HUDEP-2 (cell line): ENCODE data around the gene ZNF827.
"Not testable (repeated sequence)": the region's sequence is repeated elsewhere in the genome, so short reads cannot be mapped to it uniquely, and the experiment has no call there.

ENCODE experiments used
- DNase-seq, 76 experiments: peaks; one replicate each; lab custom pipeline; 2025; ENCODE audit not compliant: unreplicated experiment in 76 of 76; lab: John Stamatoyannopoulos, UW

The ZNF827 gene

DNA sequence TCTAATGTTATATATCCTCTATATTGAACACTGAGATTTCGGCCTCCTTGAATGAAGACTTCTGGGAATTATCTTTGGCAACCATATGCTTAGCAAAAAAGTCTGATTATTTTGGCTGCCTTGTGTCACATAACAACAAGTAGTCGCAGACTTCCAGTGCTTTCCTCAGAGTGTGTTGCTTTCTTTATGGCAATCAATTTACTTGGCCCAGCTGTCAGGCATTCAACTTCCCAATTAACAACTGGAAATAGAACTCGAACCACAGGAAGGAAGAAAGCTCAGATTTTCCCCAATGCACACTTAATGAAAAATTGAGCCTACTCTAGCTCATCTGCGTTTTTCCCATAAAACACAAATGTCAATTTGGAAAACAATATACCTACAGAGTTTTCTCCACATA, 71.6 kb downstream of the ZNF827 start:
- DNase-seq, result no peak

- no peak for DNase-seq
These were observed 73.2 kb downstream of the ZNF827 start for GRCh38 chr4:145865274-145865941.

DNA sequence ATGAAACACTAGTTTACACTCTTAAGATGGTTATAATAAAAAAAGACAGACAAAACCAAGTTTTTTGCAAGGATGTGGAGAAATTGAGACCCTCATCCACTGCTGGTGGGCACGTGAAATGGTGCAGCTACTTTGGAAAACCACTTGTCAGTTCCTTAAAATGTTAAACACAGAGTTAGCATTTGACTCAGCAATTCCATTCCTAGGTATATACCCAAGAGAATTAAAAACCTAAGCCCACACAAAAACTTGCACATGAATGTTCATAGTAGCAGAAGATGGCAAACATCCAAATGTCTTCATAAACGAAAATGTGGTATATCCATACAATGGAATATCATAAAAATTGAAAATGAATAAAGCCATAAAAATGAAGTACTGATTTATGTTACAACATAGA, 75.4 kb downstream of the ZNF827 start:
- no peak for DNase-seq

DNA sequence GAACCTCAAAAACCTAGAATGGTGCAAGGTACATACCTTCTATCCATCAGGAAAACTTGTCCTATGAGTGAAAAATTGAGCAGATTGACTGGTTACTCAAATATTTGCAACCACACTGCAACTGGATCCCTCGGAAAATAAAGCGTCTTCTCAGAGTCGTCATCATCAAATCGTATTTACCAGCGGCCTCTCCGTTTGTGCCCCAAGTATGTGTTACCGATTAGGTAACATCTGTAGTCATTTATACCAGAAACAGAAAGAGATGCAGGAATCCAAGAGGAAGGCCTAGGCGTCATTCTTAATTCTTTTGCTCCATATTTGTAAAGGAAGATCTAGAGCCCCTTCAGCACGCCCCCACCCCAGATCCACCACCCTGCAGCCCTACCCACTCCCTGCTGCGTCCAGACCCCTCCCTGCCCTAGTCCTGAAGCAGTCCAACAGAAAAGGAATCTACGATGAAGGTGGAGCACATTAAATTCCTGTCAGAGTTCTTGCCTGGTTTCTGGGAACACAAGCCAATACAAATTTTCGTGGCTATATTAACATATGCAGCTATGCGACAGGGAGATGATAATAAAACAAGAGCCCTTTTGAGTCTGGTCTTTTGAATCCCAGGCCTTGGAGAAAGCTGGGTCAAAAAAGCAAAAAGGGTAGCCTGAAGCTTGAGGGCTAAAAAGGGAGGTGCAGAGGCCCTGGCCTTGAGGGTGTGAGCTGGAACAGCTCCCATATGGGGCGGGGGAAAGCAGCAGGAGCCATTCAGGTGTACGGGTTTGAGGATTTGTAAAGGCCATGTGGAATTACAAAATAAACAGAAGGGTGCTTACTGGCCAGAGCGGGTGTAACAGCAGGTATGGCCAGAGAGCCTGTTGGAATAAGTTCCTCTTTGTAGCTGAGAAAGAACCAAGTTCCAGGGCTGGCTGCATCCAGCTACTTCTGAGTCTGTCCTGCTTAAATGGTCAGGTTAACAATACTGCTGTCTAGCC, 77.0 kb downstream of the ZNF827 start:
- DNase-seq, result no peak

- no peak for DNase-seq
These were observed 77.7 kb downstream of the ZNF827 start for GRCh38 chr4:145860897-145861296.

GRCh38 chr4:145860446-145860845, 78.2 kb downstream of the ZNF827 start:
- DNase-seq, result no peak

- DNase-seq, result no peak
These were observed 78.7 kb downstream of the ZNF827 start for GRCh38 chr4:145859926-145860325.

DNA sequence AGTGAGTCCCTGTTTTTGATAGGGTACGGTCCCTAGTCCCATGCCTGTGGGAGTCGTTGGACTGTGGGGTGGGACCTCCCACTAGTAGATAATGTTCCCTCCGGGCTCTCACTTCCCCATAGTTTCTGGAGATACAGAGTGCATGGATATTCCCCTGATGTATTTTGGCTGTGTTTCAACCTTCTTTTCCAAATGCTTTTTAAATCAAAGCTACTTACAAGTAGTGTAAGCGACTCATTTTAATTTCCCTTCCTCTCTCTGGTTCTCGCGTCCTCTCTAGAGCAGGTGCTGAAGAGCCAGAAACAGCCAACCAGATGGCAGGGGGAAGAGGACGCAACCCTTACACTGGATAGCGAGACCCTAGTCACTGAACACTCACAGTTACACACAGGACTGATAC, 79.2 kb downstream of the ZNF827 start:
- DNase-seq, result no peak

DNA sequence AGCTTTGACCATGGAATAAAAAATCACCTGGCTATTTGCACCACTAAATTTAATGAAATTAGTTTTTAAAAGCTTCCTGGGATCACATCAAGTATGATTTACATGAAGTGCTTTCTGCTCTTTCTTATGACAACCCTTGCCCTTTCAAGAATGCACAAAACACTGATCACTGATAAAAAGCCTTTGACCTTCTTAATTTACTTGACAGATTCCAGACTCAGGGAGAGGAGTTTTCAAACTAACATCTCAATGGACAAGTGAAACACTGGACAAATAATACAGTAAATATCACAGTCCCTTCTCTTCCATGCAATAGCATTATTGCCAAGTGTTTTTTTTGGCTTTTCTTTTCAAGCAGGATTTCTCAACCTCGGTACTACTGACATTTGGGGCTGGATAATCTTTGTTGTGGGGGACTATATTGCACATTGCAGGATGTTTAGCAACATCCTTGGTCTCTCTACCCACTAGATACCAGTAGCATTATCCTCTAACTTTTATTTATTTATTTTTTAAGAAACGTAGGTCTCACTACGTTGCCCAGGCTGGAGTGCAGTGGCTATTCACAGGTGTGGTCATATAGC, 86.3 kb downstream of the ZNF827 start:
- DNase-seq, result no peak

GRCh38 chr4:145851511-145852201, 87.0 kb downstream of the ZNF827 start:
- no peak for DNase-seq

DNA sequence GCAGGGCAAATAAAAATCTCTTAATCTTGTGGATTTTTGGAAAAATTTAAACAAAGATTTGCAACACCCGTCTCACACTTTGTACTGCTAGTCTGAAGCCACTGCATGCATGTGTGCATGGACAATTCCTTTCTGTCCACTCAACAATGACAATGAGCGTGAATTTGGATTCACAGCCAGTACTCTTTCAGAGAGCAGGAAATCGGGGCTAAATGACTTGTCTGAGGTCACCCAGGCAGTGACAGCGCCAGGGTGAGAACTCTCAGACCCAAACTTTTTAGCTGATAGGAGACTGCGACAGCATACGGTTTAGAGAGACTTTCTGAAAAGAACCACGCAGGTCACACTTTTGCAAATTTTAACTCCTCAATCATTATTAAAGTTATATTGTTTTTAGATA, 90.9 kb downstream of the ZNF827 start:
- no peak for DNase-seq

GRCh38 chr4:145845118-145845517, 93.5 kb downstream of the ZNF827 start:
- DNase-seq, result no peak

GRCh38 chr4:145843639-145844038, 95.0 kb downstream of the ZNF827 start:
- no peak for DNase-seq

DNA sequence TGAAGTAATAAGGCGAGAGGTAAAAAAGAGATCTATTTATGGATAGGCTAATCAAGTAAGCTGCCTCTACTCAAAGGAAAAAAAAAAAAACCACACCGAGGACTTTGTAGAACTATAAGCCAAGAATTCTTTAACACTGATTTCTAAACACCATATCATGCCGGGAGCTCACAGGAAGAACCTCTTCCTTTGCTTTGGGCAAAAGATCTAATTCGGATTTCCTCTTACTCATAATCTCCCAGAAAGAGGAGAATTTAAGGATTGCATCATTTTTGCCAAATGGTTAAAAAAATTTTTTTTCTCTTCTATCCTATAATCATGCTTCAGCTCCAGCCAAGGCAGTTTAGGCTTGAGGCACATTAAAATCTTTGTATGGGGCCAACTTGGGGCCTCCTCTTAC, 95.5 kb downstream of the ZNF827 start:
- no peak for DNase-seq

- no peak for DNase-seq
These were observed 96.3 kb downstream of the ZNF827 start for GRCh38 chr4:145842224-145842887.

- no peak for DNase-seq
These were observed 97.8 kb downstream of the ZNF827 start for GRCh38 chr4:145840801-145841200.

DNA sequence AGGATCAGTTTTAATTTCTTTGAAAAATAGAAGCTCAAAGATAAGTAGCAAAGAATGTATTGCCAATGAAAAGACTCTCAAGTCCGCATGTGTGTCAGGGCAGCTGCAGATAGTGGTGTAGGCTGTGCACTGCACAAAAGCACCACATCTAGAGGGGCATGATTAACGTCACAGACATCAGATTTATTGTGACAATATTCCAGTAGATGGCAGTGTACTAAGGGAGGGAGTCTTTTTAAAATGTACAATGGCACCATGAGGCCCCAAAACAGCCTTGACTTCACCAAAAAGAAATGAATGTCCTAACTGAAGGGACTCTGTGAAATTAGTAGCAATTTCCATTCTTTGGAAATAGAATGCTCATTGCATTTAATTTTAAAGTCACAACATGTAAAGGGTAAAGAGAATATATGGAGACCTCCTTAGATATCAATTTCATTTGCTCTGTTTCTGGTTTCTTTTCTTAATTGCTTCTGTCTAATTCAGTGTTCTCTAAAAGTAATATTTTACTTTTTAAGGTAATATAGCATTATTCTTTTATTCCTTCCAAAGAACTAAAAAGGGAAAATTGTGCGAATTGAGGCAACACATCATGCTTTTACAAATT, 98.4 kb downstream of the ZNF827 start:
- peak in 19 of 76 experiments; percentile 2 to 52 (median 12) for DNase-seq

GRCh38 chr4:145839151-145839550, 99.5 kb downstream of the ZNF827 start:
- DNase-seq, result no peak

DNA sequence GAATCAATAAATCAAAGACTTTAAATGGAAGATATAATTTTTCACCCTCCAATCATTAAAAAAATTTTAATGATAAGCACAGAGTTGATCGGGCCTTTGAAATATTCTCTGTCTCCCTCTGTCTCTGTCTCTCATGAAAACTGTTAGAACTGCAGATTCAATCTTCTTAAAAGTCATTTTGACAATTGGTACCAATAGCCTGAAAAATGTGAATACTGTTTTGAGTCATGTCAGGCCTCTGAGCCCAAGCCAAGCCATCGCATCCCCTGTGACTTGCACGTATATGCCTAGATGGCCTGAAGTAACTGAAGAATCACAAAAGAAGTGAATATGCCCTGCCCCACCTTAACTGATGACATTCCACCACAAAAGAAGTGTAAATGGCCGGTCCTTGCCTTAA, 106.2 kb downstream of the ZNF827 start:
- DNase-seq, result not testable (repeated sequence)

- no peak for DNase-seq
These were observed 107.9 kb downstream of the ZNF827 start for GRCh38 chr4:145830699-145831098.
